ENCODE results near the gene LEO1.

LEO1 gene

GRCh38 chr15:51924156-51925068, 47.2 kb downstream of the LEO1 start:
- no peak for DNase-seq

- DNase-seq = no peak
Measured at GRCh38 chr15:51917493-51917892, 54.1 kb downstream of the LEO1 start.

- DNase-seq = no peak
Measured at GRCh38 chr15:51912528-51912927, 59.0 kb downstream of the LEO1 start.

- no peak for DNase-seq
Measured at GRCh38 chr15:51909584-51909983, 62.0 kb downstream of the LEO1 start.

- no peak for DNase-seq
Measured at GRCh38 chr15:51908316-51908715, 63.3 kb downstream of the LEO1 start.

- DNase-seq = no peak
Measured at GRCh38 chr15:51907136-51907862, 64.3 kb downstream of the LEO1 start.

- DNase-seq = no peak
Measured at GRCh38 chr15:51904931-51905330, 66.6 kb downstream of the LEO1 start.

GRCh38 chr15:51904421-51904820, 67.2 kb downstream of the LEO1 start:
- DNase-seq = no peak

- DNase-seq = no peak
Measured at GRCh38 chr15:51889486-51889885, 82.1 kb downstream of the LEO1 start.

- DNase-seq = no peak
Measured at GRCh38 chr15:51888593-51889195, 82.9 kb downstream of the LEO1 start.

Measured in activated T-cell treated with anti-CD3 and anti-CD28 coated beads, Interleukin-2, amount 50 U/mL, for 1 hour (primary cell).